Measurements from ENCODE around the gene IQGAP3.

The IQGAP3 gene

DNA sequence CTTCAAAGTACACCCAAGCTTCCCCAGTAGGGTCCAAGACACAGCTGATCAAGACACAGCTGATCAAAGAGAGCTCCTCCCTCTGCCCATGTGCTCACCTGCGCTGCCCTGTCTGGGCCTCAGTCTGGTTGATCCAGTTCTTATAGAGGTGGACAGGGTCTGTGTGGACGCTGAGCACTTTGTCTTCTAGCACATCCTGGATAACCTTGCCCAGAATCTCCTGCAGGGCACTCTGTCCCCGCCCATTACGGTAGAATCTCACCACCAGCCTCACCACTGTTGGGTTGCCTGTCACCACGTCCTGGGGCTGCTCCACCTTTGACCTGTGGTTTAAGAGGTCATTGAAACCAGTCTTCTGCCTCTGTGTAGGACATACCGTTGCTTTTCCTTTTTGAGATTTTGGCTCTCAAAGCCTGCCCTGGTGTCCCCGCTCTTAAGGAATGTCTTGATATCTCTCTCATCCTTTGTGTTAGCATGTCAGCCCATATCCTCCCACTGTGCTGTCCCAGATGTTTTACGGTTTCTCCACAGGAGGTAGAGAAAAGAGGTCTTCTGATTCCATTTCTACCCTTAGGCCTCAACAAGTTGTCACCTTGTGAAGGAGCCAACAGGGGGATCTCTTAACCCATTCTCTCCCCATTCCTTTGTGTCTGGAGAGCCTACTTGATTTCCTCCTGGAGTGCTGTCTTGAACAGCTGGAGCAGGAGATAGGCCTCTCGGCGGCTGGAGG lies 33.5 kb downstream of the IQGAP3 start:
- TF ChIP-seq, protein P1, sequence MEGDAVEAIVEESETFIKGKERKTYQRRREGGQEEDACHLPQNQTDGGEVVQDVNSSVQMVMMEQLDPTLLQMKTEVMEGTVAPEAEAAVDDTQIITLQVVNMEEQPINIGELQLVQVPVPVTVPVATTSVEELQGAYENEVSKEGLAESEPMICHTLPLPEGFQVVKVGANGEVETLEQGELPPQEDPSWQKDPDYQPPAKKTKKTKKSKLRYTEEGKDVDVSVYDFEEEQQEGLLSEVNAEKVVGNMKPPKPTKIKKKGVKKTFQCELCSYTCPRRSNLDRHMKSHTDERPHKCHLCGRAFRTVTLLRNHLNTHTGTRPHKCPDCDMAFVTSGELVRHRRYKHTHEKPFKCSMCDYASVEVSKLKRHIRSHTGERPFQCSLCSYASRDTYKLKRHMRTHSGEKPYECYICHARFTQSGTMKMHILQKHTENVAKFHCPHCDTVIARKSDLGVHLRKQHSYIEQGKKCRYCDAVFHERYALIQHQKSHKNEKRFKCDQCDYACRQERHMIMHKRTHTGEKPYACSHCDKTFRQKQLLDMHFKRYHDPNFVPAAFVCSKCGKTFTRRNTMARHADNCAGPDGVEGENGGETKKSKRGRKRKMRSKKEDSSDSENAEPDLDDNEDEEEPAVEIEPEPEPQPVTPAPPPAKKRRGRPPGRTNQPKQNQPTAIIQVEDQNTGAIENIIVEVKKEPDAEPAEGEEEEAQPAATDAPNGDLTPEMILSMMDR (conservative IDR thresholded peaks at IDR 0.05; ENCODE audit: control insufficient read depth, insufficient read depth, low read depth, low read length): no peak
- DNase-seq (ENCODE audit: low read depth): no peak
- H3K4me3 ChIP-seq (ENCODE audit: control insufficient read depth, low read depth, low read length): no peak overlapping the region

DNA sequence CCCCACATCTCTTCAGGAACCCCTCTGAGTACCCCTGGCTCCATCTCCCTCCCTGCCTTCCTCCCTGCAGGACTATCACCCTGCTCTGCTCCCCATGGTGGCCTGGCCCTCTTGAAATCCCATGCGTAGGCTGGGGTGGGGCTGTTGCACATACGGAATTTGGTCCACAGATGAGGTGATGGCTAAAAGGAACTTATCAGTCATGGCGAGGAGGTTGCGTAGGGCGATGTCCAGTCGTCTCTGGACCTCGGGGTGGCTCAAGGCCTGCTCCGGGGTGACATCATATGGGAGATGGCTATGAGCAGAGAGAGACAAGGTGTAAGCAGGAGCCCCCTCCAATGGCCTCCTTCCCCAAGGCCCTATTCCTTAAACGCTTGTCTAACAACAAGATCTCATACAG lies 35.3 kb downstream of the IQGAP3 start:
- H3K4me3 ChIP-seq (ENCODE audit: control insufficient read depth, low read depth, low read length): no peak overlapping the region
- TF ChIP-seq, protein P1 (conservative IDR thresholded peaks at IDR 0.05; ENCODE audit: control insufficient read depth, insufficient read depth, low read depth, low read length): no peak
- DNase-seq (ENCODE audit: low read depth): no peak

GRCh38 chr1:156534424-156535060 lies 37.8 kb downstream of the IQGAP3 start:
- TF ChIP-seq, protein P1 (conservative IDR thresholded peaks at IDR 0.05; ENCODE audit: control insufficient read depth, insufficient read depth, low read depth, low read length): no peak
- DNase-seq (ENCODE audit: low read depth): no peak
- H3K4me3 ChIP-seq (ENCODE audit: control insufficient read depth, low read depth, low read length): no peak overlapping the region

- H3K4me3 ChIP-seq (ENCODE audit: control insufficient read depth, low read depth, low read length): no peak overlapping the region
- TF ChIP-seq, protein P1 (conservative IDR thresholded peaks at IDR 0.05; ENCODE audit: control insufficient read depth, insufficient read depth, low read depth, low read length): no peak
- no peak for DNase-seq (ENCODE audit: low read depth)
Measured at GRCh38 chr1:156533568-156534220, 38.7 kb downstream of the IQGAP3 start.

DNA sequence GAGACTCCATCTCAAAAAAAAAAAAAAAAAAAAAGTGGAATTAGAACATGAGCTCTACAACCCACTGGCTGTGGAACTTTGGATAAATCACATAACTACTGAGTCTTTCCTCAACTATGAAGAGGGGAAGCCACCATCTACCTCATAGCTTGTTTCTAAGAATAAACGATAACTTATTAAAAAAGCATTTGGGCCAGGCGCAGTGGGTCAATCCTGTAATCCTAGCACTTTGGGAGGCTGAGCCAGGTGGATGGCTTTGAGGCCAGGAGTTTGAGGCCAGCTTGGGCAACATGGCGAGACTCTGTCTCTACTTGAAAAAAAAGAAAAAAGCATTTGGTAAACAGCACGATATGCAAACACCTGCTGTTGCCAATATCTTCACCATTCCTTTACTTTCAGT lies 40.0 kb downstream of the IQGAP3 start:
- no peak overlapping the region for H3K4me3 ChIP-seq (ENCODE audit: control insufficient read depth, low read depth, low read length)
- no peak for DNase-seq (ENCODE audit: low read depth)
- TF ChIP-seq, protein P1 (conservative IDR thresholded peaks at IDR 0.05; ENCODE audit: control insufficient read depth, insufficient read depth, low read depth, low read length): no peak

GRCh38 chr1:156530006-156530405 lies 42.4 kb downstream of the IQGAP3 start:
- TF ChIP-seq, protein P1 (conservative IDR thresholded peaks at IDR 0.05; ENCODE audit: control insufficient read depth, insufficient read depth, low read depth, low read length): no peak
- H3K4me3 ChIP-seq (ENCODE audit: control insufficient read depth, low read depth, low read length): no peak overlapping the region
- DNase-seq (ENCODE audit: low read depth): no peak

Data from fibroblast of mammary gland (primary cell).